ENCODE results near the gene KIF1B.

Gene KIF1B

DNA sequence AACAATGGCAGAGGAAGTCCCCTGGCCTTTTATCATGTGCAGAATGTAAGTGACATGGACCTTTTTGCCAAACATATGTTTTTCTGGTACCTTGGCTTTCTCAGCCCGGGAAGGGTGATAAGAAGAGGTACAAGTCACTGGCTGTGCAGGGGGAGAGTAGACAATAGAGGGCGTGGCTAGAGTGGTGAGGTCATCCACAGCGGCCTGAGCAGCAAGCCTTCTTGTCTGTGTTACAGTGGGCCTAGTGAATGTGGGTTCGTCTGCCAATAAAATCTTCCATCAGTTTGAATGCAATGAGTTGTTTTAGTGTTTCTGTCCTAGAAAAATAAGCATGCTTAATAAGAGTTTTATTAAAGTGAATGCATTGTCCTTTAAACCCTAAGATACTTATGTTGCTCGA lies 129.4 kb downstream of the KIF1B start:
- DNase-seq = no peak

DNA sequence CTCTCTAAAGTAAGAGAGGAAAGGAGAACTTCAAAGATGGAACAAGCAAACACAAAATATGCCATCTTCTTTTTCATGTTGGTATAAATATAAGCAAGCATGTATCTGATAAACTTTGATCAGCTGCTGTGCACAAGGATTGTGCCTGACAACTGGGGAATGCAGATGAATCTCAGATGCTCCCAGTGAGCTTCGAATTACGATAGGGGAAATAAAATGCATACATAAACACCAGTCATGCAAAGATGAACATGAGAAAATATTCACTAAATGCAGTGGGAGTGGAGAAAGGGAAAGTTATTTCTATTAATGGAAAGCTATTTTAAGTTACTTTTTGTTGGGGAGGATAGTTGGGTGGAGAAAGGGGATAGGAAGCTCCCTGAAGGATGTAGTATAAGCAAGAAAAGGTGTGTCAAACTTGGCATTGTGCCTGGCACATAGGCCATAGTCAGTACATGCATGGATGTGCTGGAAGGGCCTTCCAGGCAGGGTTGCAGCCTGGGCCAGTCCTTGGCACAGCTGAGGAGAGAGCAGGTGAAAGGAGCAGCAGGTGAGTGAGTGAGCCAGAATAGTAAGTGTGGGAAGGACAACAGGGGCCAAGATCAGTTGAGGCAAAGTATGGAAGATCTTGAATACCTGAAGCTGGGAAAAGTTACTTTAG lies 130.7 kb downstream of the KIF1B start:
- DNase-seq = no peak

DNA sequence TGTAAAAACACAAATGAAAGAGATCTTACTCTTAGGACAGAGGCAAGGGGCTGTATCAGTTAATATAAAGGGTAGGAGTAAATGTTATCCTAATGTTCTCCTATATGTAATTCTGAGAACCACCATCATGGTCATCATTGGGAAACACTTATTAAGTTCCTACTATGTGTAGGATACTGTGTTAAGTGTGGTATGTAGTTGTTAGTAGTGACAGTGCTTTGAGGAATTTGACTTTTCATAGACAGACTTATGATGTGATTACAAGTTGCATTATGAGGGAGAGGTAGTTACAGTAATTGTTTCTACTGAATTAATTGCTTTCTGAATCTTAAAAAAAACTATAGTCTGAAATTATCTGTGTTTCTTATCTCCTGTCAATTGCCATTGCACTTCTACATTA lies 136.7 kb downstream of the KIF1B start:
- DNase-seq = no peak

DNA sequence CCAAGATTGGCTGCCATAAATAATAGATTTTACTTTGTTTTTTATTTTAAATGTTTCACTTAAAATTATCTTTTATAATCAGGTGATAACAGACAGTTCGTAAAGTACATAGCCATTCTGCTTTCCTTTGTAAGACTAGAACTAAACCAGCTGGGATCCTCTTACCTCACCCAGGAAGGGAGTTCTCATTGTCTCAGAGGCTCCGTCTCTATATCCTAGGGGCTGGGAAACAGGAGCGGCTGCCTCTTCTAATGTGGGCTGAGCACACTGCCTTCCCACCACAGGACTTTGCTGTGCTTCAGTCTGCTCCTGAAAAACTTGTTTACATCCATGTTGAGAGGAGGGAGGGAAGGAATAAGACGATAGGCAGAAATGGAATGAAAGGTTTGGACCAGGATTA lies 142.9 kb downstream of the KIF1B start:
- DNase-seq = no peak

GRCh38 chr1:10353693-10354092 lies 143.3 kb downstream of the KIF1B start:
- no peak for DNase-seq

DNA sequence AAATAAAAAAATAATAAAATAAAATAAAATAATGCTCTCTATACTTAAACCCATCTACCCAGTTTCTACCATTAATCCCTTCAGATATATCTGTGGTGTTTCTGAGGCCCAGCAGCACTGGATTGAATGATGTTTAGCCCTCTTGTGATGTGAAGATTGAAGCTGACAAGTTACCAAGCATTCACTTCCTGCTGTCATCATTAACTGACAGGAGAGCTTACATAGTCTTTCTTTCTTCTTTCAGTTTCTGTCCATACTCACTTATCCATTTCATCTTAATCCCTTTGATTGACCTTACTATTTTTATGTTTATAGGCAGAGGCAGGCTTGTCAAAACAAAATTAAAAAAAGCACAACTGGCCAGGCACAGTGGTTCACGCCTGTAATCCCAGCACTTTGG lies 149.7 kb downstream of the KIF1B start:
- no peak for DNase-seq

DNA sequence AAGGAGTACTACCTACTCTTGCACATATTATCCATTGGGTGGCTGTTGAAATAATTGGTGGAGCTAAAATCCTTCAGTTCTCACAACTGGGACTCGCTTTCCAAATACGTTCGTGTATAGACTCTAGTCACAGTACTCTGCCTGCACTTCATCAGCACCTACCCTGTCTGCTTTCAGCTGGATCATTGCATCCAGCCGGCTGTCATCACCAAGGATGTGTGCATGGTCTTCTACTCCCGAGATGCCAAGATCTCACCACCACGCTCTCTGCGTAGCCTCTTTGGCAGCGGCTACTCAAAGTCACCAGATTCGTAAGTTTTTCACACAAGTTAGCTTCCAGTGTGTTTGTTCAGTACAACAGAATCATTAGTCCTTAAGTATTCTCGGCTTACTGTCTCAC lies 151.1 kb downstream of the KIF1B start:
- no peak for DNase-seq

DNA sequence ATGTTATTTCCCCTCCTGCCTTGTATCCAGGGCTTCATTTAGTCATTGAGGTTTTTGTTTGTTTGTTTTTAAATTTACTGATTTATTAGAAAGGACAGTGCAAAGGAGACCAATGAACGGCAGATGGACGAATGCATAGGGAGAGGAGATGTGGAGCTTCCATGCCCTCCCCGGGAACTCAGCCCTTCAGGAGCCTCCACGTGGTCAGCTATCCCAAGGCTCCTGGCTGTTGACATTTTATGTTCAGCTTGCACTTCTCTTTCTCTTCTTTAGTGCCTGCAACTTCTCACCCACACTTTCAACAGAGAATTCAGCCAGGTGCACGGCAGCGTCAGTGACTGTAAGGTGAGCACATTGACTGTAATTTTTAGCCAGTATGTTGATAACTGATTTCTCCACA lies 157.8 kb downstream of the KIF1B start:
- no peak for DNase-seq

DNA sequence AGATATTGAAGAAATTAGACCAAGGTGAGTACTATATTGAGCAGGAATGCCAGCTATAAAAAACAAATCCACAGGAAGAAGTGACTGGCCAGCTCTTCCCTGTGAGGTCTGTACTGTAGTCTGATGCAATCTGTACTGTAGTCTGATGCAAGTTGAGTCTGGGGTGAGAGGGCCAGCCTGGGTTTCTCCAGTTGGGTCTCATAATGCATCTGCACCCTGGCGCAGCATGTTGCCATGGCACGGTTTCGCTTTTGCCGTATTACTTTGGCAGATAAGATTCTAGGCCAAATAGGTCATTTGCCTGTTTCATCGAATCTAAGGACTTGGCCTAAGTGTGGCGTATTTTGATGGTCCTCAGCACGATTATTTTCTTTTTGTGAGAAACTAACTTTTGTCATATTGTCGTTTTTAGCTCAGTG lies 164.1 kb downstream of the KIF1B start:
- DNase-seq = no peak

DNA sequence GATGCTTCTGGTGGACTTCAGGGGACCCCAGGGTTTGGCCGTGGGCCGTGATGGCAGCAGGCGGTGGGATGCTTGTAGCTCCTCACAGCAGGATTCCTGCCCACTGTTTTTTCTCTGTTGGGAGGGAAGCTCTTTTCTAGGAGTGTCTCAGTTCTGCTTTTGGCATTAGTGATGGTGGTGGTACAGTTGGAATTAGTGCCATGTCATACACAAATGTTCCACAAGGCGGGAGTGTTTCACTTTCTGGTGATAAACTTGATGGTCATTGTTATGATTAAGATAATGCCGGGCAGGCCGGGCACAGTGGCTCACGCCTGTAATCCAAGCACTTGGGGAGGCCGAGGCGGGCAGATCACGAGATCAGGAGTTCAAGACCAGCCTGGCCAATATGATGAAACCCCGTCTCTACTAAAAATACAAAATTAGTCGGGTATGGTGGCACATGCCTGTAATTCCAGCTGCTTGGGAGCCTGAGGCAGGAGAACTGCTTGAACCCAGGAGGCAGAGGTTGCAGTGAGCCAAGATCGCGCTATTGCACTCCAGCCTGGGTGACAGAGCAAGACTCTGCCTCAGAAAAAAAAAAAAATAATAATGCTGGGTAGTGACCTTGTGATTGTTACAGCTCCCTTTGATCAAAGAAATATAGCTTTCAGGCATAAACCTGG lies 167.1 kb downstream of the KIF1B start:
- DNase-seq = peak; percentile 27

DNA sequence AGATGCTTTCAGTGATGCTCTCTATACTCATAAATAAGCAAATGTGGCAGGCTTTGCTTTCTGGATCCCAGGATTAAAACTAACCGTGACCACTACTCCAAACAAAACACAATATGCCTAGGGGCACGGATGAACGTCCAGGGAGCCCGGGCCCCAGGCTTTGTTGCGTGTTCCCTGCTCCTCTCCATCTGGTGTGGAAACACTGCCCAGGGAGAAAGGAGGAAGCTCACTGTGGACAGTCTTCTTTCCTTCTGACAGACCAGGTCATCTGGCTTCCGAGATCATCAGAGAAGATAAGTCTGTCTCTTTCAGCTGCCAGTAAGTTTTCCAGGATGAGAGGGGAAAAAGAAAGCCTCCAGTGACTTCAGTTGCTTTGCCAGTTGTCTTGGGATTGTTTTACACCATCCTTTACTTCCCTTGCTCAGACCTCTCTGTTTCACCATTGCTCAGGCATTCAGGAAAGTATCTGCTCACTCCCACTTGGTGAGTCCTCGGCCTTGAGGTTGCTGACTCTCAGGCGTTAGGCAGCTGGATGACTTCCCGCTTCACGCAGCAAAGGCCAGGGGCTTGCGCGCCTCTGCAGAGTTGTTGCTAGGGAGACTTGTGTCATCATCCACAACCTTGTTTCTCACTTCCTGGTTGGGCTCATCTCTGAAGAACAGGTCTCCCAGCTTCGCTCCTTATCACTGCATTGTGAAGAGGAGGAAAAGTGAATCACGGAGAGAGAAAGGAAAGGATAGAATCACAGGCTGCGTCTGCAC lies 167.9 kb downstream of the KIF1B start:
- no peak for DNase-seq

GRCh38 chr1:10379101-10379620 lies 168.8 kb downstream of the KIF1B start:
- DNase-seq = no peak

DNA sequence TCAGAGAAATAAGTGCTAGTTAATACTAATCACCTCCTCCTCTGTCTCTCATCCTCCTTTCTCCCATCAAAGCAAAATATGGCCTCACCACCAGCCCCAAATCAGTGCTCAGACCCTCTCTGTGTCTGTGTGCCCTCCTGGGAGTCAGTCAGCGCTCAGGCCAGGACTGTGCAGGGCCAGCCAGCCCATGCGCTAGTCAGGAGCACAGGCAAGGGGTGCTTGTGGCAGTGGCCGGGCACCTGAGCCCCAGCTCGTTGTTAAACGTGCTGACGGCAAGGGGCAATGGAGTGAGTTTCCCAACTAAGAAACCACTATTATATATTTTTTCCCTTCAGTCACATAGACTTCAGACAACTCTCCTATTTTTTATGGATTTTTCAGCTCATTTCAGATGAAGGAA lies 169.3 kb downstream of the KIF1B start:
- no peak for DNase-seq

DNA sequence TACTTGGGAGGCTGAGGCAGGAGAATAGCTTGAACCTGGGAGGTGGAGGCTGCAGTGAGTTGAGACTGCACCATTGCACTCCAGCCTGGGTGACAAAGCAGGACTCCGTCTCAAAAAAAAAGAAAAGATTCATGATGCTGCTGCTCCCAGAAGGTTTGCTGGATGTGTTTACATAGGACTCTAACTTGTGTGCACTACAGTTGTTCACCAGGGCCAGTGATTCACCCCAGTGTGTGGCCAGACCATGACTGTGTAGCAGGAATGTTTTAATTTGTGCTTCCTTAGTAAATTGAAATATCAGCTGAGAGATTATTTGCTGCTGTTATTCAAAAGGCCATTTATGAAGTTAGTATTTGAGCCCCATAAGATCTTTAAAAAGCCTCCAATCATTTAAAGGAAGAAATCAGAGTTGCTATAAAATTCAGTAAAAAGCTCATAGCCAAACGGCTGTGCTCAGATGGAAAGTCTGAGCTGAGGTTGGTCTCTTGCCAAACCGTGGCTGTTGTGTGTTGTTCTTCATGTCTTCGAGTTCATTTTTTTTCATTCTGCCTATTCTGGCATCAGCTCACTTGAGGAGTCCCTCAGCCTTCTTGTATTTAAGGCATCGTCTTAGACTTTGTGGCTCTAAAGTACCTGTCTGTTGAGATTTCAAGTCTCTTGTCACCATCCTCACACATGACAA lies 170.4 kb downstream of the KIF1B start:
- DNase-seq = no peak

GRCh38 chr1:10383630-10384029 lies 173.3 kb downstream of the KIF1B start:
- DNase-seq = no peak

GRCh38 chr1:10384219-10384618 lies 173.8 kb downstream of the KIF1B start:
- no peak for DNase-seq

DNA sequence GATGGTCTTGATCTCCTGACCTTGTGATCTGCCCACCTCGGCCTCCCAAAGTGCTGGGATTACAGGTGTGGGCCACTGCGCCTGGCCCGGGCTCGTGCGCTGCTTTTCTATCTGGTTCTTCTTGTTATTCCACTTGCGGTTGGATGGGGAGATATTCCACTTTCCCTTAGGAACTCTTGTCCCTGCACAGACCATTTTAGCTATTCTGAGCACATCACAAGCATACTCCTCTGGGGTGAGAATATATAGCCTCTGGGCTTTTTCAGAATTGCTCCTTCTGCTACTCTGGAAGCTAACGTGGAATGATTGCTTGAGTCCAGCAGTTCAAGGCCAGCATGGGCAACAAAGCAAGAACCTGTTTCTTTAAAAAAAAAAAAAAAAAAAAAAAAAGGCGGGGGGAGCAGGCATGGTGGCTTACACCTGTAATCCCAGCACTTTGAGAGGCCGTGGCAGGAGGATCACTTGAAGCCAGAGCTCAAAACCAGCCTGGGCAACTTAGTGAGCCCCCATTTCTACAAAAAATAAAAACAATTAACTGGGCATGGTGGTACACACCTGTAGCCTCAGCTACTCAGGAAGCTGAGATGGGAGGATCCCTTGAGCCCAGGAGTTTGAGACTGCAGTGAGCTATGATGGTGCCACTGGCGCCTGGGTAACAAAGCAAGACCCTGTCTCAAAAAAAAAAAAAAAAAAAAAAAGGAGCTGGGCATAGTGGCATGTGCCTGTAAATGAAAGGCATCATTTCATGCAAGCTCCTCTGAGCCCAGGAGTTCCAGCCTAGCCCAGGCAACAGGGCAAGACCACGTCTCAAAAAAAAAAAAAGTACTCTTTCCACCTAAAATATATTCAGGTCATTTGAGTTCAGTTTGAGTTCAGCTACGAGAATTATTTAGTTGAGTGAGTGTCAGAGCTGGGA lies 176.6 kb downstream of the KIF1B start:
- DNase-seq = no peak

GRCh38 chr1:10387677-10388386 lies 177.5 kb downstream of the KIF1B start:
- DNase-seq = no peak

GRCh38 chr1:10388387-10388715 lies 178.0 kb downstream of the KIF1B start:
- DNase-seq = no peak

DNA sequence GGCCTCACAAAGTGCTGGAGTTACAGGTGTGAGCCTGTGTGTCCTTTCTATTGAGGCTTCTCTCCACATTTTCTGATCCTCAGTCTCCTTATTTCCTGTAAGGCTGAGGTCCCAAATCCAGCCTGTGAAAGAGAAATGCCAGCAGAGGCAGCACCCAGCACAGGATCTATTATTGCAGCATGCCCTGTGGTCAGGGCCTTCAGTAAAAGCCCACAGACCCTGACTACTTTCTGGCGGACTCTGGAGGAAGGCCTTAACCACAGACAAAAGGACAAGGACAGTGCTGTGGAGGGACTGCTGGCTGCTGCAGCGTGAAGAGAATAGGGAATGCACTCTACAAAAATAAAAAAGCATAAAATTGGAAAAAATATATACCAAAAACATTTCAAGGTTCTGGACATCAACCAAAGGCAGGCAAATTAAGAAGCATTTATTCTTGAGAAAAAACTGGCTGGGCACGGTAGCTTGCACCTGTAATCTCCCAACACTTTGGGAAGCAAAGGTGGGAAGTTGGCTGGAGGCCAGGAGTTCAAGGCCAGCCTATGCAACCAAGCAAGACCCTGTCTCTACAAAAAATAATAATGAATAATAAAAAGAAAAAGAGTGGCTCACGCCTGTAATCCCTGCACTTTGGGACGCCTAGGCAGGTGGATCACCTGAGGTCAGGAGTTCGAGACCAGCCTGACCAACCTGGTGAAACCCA lies 179.1 kb downstream of the KIF1B start:
- no peak for DNase-seq

DNA sequence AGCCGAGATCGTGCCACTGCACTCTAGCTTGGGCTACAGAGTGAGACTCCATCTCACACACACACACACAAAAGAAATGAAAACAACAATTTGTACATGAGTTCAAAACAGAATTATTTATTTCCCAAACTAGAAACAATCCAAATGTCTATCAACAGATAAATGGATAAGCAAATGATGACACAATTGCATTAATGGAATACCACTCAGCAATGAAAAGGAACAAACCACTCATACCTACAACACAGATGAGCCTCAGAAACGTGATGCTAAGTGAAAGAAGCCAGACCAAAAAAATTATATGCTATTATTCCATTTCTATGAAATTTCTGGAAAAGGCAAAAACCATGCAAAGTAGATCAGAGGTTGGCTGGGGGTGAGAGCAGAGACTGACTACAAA lies 186.5 kb downstream of the KIF1B start:
- no peak for DNase-seq
